ENCODE data around the gene GAPVD1. TPM values are rescaled to one million over a fixed set of nuclear protein-coding genes. Genes with fewer than 3 reads are reported as not detected.
A peak's percentile ranks its signal among the peaks of the same experiment; 100 is the strongest.

Gene GAPVD1
- total and polyA plus RNA-seq, 2 of the 13 experiments (the other 11 are each of a cell fraction or from before 2014, with no cell fraction given) = 11.1 to 33.2 TPM

GRCh38 chr9:125261501-125262293 is at the start of gene GAPVD1 (continued):
- TF ChIP-seq ZSCAN21 (CRISPR knock-in tag; IDR thresholded peaks at IDR 0.05; ENCODE audit: borderline replicate concordance) (no peak), PRDM15 (CRISPR knock-in tag; IDR thresholded peaks at IDR 0.05) (peak; percentile 61; the same call in 1 of the 2 replicates), PRDM4 (CRISPR knock-in tag; IDR thresholded peaks at IDR 0.05; ENCODE audit: borderline replicate concordance) (no peak), ZFX (CRISPR knock-in tag; IDR thresholded peaks at IDR 0.05; ENCODE audit: low read depth) (peak; percentile 97), FLYWCH1 (CRISPR knock-in tag; IDR thresholded peaks at IDR 0.05) (no peak), USF2 (IDR thresholded peaks at IDR 0.05; ENCODE audit: low read depth, low read length) (peak; percentile 41; the same call in 1 of the 2 replicates), USF2 (CRISPR knock-in tag; IDR thresholded peaks at IDR 0.05; ENCODE audit: borderline replicate concordance) (peak; percentile 78; the same call in 1 of the 2 replicates), CSRNP1 (CRISPR knock-in tag; IDR thresholded peaks at IDR 0.05) (no peak), ZNF687 (CRISPR knock-in tag; IDR thresholded peaks at IDR 0.05) (peak; percentile 93), TBX2 (CRISPR knock-in tag; IDR thresholded peaks at IDR 0.05; ENCODE audit: borderline replicate concordance) (peak; percentile 86), MEIS1 (CRISPR knock-in tag; IDR thresholded peaks at IDR 0.05; ENCODE audit: borderline replicate concordance) (peak; percentile 82)
